ENCODE data around the gene HERC2.
"Not testable (repeated sequence)": the region's sequence is repeated elsewhere in the genome, so short reads cannot be mapped to it uniquely, and the experiment has no call there.

HERC2 gene

GRCh38 chr15:28127036-28127435 is 194.9 kb downstream of the HERC2 start:
- DNase-seq = no peak

GRCh38 chr15:28125673-28126651 is 196.0 kb downstream of the HERC2 start:
- no peak for DNase-seq

- no peak for DNase-seq
These were observed 197.1 kb downstream of the HERC2 start for GRCh38 chr15:28124841-28125240.

- no peak for DNase-seq
These were observed 198.5 kb downstream of the HERC2 start for GRCh38 chr15:28123408-28124023.

- DNase-seq = no peak
These were observed 199.7 kb downstream of the HERC2 start for GRCh38 chr15:28122038-28122949.

- not testable (repeated sequence) for DNase-seq
These were observed 200.4 kb downstream of the HERC2 start for GRCh38 chr15:28121577-28121976.

- no peak for DNase-seq
These were observed 201.7 kb downstream of the HERC2 start for GRCh38 chr15:28120359-28120640.

GRCh38 chr15:28118531-28118930 is 203.4 kb downstream of the HERC2 start:
- no peak for DNase-seq

GRCh38 chr15:28118083-28118482 is 203.9 kb downstream of the HERC2 start:
- no peak for DNase-seq

- DNase-seq = no peak
These were observed 204.5 kb downstream of the HERC2 start for GRCh38 chr15:28117432-28117990.

GRCh38 chr15:28116521-28117431 is 205.2 kb downstream of the HERC2 start:
- no peak for DNase-seq

GRCh38 chr15:28115871-28116270 is 206.1 kb downstream of the HERC2 start:
- DNase-seq = no peak

GRCh38 chr15:28114721-28115622 is 207.0 kb downstream of the HERC2 start:
- DNase-seq = no peak

GRCh38 chr15:28114114-28114455 is 207.9 kb downstream of the HERC2 start:
- DNase-seq = no peak

GRCh38 chr15:28113394-28114113 is 208.4 kb downstream of the HERC2 start:
- DNase-seq = no peak

GRCh38 chr15:28112962-28113361 is 209.0 kb downstream of the HERC2 start:
- no peak for DNase-seq

GRCh38 chr15:28112101-28112760 is 209.7 kb downstream of the HERC2 start:
- no peak for DNase-seq

GRCh38 chr15:28111543-28111942 is 210.4 kb downstream of the HERC2 start:
- no peak for DNase-seq

- no peak for DNase-seq
These were observed 211.5 kb downstream of the HERC2 start for GRCh38 chr15:28110481-28110881.
